HepG2 (cell line): Measurements from ENCODE around the gene ZNF419. TPM values are rescaled to one million over a fixed set of nuclear protein-coding genes. Genes with fewer than 3 reads are reported as not detected.
"Not testable (repeated sequence)": the region's sequence is repeated elsewhere in the genome, so short reads cannot be mapped to it uniquely, and the experiment has no call there.

Experiments
- ATF1 ChIP-seq: IDR thresholded peaks from 2 replicates; pipeline ENCODE4 v1.6.1; 2016; ENCODE audit warnings: mild to moderate bottlenecking, control low read depth
- CBFB ChIP-seq: sonication (generic); formaldehyde crosslinking; IDR thresholded peaks from 2 replicates; pipeline ENCODE4 v1.4.0; 2020; ENCODE audit warnings: missing genetic modification reagents
- CHD2 ChIP-seq: IDR thresholded peaks from 2 replicates; pipeline ENCODE4 v1.6.1; 2011; ENCODE audit warnings: low read depth, low read length, improper control_type of control experiment
- DMAP1 ChIP-seq: IDR thresholded peaks from 2 replicates; pipeline ENCODE4 v1.6.1; 2016
- ELF3 ChIP-seq: IDR thresholded peaks from 2 replicates; pipeline ENCODE4 v1.6.1; 2016; ENCODE audit warnings: missing genetic modification reagents, missing compliant biosample characterization
- FOSL2 ChIP-seq: sonication (generic); formaldehyde crosslinking; IDR thresholded peaks from 2 replicates; pipeline ENCODE4 v1.4.0; 2020; ENCODE audit warnings: missing genetic modification reagents
- GATAD1 ChIP-seq: IDR thresholded peaks from 2 replicates; pipeline ENCODE4 v1.6.1; 2016; ENCODE audit warnings: missing genetic modification reagents, missing compliant biosample characterization
- IKZF5 ChIP-seq: IDR thresholded peaks from 2 replicates; pipeline ENCODE4 v1.6.1; 2018; ENCODE audit warnings: missing genetic modification reagents, mild to moderate bottlenecking, missing compliant biosample characterization
- KDM1A ChIP-seq: IDR thresholded peaks from 2 replicates; pipeline ENCODE4 v1.6.1; 2016; ENCODE audit warnings: missing compliant biosample characterization
- KDM3A ChIP-seq: IDR thresholded peaks from 2 replicates; pipeline ENCODE4 v1.6.1; 2018; ENCODE audit warnings: low read depth, missing compliant biosample characterization
- MXD4 ChIP-seq: IDR thresholded peaks from 2 replicates; pipeline ENCODE4 v1.6.1; 2016; ENCODE audit warnings: mild to moderate bottlenecking, missing biosample characterization, missing genetic modification reagents
- NFYB ChIP-seq: sonication (generic); formaldehyde crosslinking; IDR thresholded peaks from 2 replicates; pipeline ENCODE4 v1.4.0; 2020; ENCODE audit warnings: missing genetic modification reagents
- NR2C2 ChIP-seq: sonication (generic); formaldehyde crosslinking; IDR thresholded peaks from 2 replicates; pipeline ENCODE4 v1.4.0; 2020; ENCODE audit warnings: missing genetic modification reagents, mild to moderate bottlenecking, moderate library complexity, borderline replicate concordance
- PCBP1 ChIP-seq: fragments of 200-400 bp; formaldehyde crosslinking; IDR thresholded peaks from 2 replicates; pipeline ENCODE4 v1.6.1; 2017; ENCODE audit warnings: mild to moderate bottlenecking, low read depth, low read length, borderline replicate concordance
- PHF20 ChIP-seq: sonication (generic); formaldehyde crosslinking; IDR thresholded peaks from 2 replicates; pipeline ENCODE4 v1.5.0; 2020; ENCODE audit warnings: mild to moderate bottlenecking, missing genetic modification reagents
- RBFOX2 ChIP-seq: fragments of 200-400 bp; formaldehyde crosslinking; IDR thresholded peaks from 2 replicates; pipeline ENCODE4 v1.6.1; 2017; ENCODE audit warnings: low read depth, mild to moderate bottlenecking, low read length
- SIN3A ChIP-seq: IDR thresholded peaks from 2 replicates; pipeline ENCODE4 v1.6.1; 2011; ENCODE audit warnings: low read depth, mild to moderate bottlenecking, control low read depth, low read length, borderline replicate concordance
- SOX6 ChIP-seq, 2 experiments: fragments of 450-650 bp in 1 of 2; sonication (generic) in 1 of 2; formaldehyde crosslinking in 1 of 2; IDR thresholded peaks; 2 replicates each; pipeline versions ENCODE4 v1.4.0 to v1.6.1; 2017 to 2020; ENCODE audit warnings: antibody characterized with exemption in 1 of 2, mild to moderate bottlenecking in 1 of 2, missing genetic modification reagents in 1 of 2
- SP4 ChIP-seq: sonication (generic); formaldehyde crosslinking; IDR thresholded peaks from 2 replicates; pipeline ENCODE4 v1.8.1; 2023; ENCODE audit warnings: mild to moderate bottlenecking, missing genetic modification reagents
- TARDBP ChIP-seq: sonication (generic); formaldehyde crosslinking; IDR thresholded peaks from 2 replicates; pipeline ENCODE4 v1.8.0; 2022; ENCODE audit warnings: mild to moderate bottlenecking, missing genetic modification reagents
- ZFP91 ChIP-seq: sonication (generic); formaldehyde crosslinking; IDR thresholded peaks from 2 replicates; pipeline ENCODE4 v1.9.0; 2022; ENCODE audit warnings: missing genetic modification reagents, mild to moderate bottlenecking, borderline replicate concordance
- ZGPAT ChIP-seq: IDR thresholded peaks from 2 replicates; pipeline ENCODE4 v1.6.1; 2016; ENCODE audit warnings: mild to moderate bottlenecking
- ZNF574 ChIP-seq: sonication (generic); formaldehyde crosslinking; IDR thresholded peaks from 2 replicates; pipeline ENCODE4 v1.4.0; 2020; ENCODE audit warnings: missing genetic modification reagents
- polyA plus RNA-seq, 8 experiments: library from polyadenylated mRNA; depleted of rRNA in 3 of 8; stranded (reverse) in 7 of 8; unstranded in 1 of 8; fragments of >200 nt; fragmentation: Illumina TruSeq in 4 of 8; extraction: Trizol in 4 of 8; gene quantifications; 2 replicates each; pipeline versions ENCODE4 v1.2.1 to v1.2.3, GENCODE V29; 2011 to 2016; ENCODE audit warnings: low read depth in 4 of 8, missing spikeins in 1 of 8, mixed read lengths in 1 of 8; ENCODE audit not compliant: insufficient read depth in 1 of 8
- total RNA-seq, 5 experiments: library from RNA; depleted of rRNA; stranded (reverse); fragments of >200 nt; fragmentation: Illumina TruSeq; extraction: Trizol; gene quantifications; 2 replicates each; pipeline ENCODE4 v1.2.3, GENCODE V29; 2016; ENCODE audit warnings: low read depth in 1 of 5

The ZNF419 gene
- total and polyA plus RNA-seq, 2 of the 13 experiments (the other 11 are each of a cell fraction or from before 2014, with no cell fraction given) = 8.5 to 8.8 TPM

GRCh38 chr19:57487477-57488298 lies at the start of gene ZNF419 (continued):
- peak; percentile 83 for TF ChIP-seq ZNF574 (CRISPR knock-in tag)
- TF ChIP-seq SIN3A = peak; percentile 59; the same call in 1 of the 2 replicates
- peak; percentile 48; the same call in 1 of the 2 replicates for TF ChIP-seq DMAP1 (CRISPR knock-in tag)
- peak; percentile 56; the same call in 1 of the 2 replicates for TF ChIP-seq KDM3A (CRISPR knock-in tag)
- TF ChIP-seq NR2C2 (CRISPR knock-in tag) = peak; percentile 63; the same call in 1 of the 2 replicates
- peak; percentile 90 for TF ChIP-seq ELF3 (CRISPR knock-in tag)
- TF ChIP-seq ATF1 = peak; percentile 92
- TF ChIP-seq CHD2 = peak; percentile 47; the same call in 1 of the 2 replicates
- 0 out of 2 replicates have a peak, but pooled peaks have one; percentile 46 for TF ChIP-seq PCBP1
- peak; percentile 96 for TF ChIP-seq NFYB (CRISPR knock-in tag)
- TF ChIP-seq SP4 (CRISPR knock-in tag) = peak; percentile 64; the same call in 1 of the 2 replicates
- peak; percentile 85 for TF ChIP-seq GATAD1 (CRISPR knock-in tag)
- TF ChIP-seq ZFP91 (CRISPR knock-in tag) = peak; percentile 68; the same call in 1 of the 2 replicates
- TF ChIP-seq RBFOX2 = peak; percentile 85
- TF ChIP-seq KDM1A (CRISPR knock-in tag) = peak; percentile 74; the same call in 1 of the 2 replicates
- TF ChIP-seq PHF20 (CRISPR knock-in tag) = peak; percentile 80
- TF ChIP-seq SOX6 (IDR thresholded peaks at IDR 0.05) = not testable (repeated sequence)
- peak; percentile 27; the same call in 1 of the 2 replicates for TF ChIP-seq SOX6 (CRISPR knock-in tag; IDR thresholded peaks at IDR 0.05)
- TF ChIP-seq CBFB (CRISPR knock-in tag) = 0 out of 2 replicates have a peak, but pooled peaks have one; percentile 9
- TF ChIP-seq ZGPAT = peak; percentile 57; the same call in 1 of the 2 replicates
- 0 out of 2 replicates have a peak, but pooled peaks have one; percentile 28 for TF ChIP-seq FOSL2
- TF ChIP-seq IKZF5 (CRISPR knock-in tag) = peak; percentile 55; the same call in 1 of the 2 replicates
- TF ChIP-seq MXD4 = peak; percentile 61; the same call in 1 of the 2 replicates
- TF ChIP-seq TARDBP = 0 out of 2 replicates have a peak, but pooled peaks have one; percentile 52
